ENCODE results near the gene DOC2A.

DOC2A gene

GRCh38 chr16:29994600-29995323, 16.1 kb downstream of the DOC2A start:
- H2AFZ ChIP-seq (ENCODE audit: low read depth, low read length), result peak overlapping the region; percentile 78
- no peaks in the 10 kb centered on the region for H3K9me3 ChIP-seq (ENCODE audit: low read length)
- peaks cover 21% of the 10 kb centered on the region for H3K4me1 ChIP-seq (ENCODE audit: insufficient read depth, low read length)
- peak overlapping the region; percentile 73 for H3K4me3 ChIP-seq (ENCODE audit: low read length)
- no peaks in the 10 kb centered on the region for H3K27me3 ChIP-seq (ENCODE audit: insufficient read depth, low read length)
- peaks cover 41% of the 10 kb centered on the region for H3K36me3 ChIP-seq (ENCODE audit: insufficient read depth, low read length)

GRCh38 chr16:29993903-29994599, 16.8 kb downstream of the DOC2A start:
- Histone ChIP-seq H2AFZ (ENCODE audit: low read depth, low read length) (no peak overlapping the region), H3K9me3 (ENCODE audit: low read length) (no peaks in the 10 kb centered on the region), H3K4me3 (ENCODE audit: low read length) (peak overlapping the region; percentile 73), H3K36me3 (ENCODE audit: insufficient read depth, low read length) (peaks cover 47% of the 10 kb centered on the region), H3K27me3 (ENCODE audit: insufficient read depth, low read length) (no peaks in the 10 kb centered on the region), H3K4me1 (ENCODE audit: insufficient read depth, low read length) (peaks cover 21% of the 10 kb centered on the region)

- Histone ChIP-seq H3K36me3 (ENCODE audit: insufficient read depth, low read length) (peaks cover 54% of the 10 kb centered on the region), H3K4me3 (ENCODE audit: low read length) (no peak overlapping the region), H3K27me3 (ENCODE audit: insufficient read depth, low read length) (no peaks in the 10 kb centered on the region), H3K9me3 (ENCODE audit: low read length) (no peaks in the 10 kb centered on the region), H2AFZ (ENCODE audit: low read depth, low read length) (no peak overlapping the region), H3K4me1 (ENCODE audit: insufficient read depth, low read length) (peaks cover 21% of the 10 kb centered on the region)
These were observed 17.5 kb downstream of the DOC2A start for GRCh38 chr16:29993191-29993902.

GRCh38 chr16:29992344-29992967, 18.4 kb downstream of the DOC2A start:
- Histone ChIP-seq H2AFZ (ENCODE audit: low read depth, low read length) (no peak overlapping the region), H3K27me3 (ENCODE audit: insufficient read depth, low read length) (no peaks in the 10 kb centered on the region), H3K9me3 (ENCODE audit: low read length) (no peaks in the 10 kb centered on the region), H3K4me1 (ENCODE audit: insufficient read depth, low read length) (peaks cover 21% of the 10 kb centered on the region), H3K4me3 (ENCODE audit: low read length) (no peak overlapping the region), H3K36me3 (ENCODE audit: insufficient read depth, low read length) (peaks cover 56% of the 10 kb centered on the region)

- peaks cover 64% of the 10 kb centered on the region for H3K36me3 ChIP-seq (ENCODE audit: insufficient read depth, low read length)
These were observed 19.3 kb downstream of the DOC2A start for GRCh38 chr16:29991571-29991904.

GRCh38 chr16:29990883-29991570, 19.8 kb downstream of the DOC2A start:
- Histone ChIP-seq H3K36me3 (ENCODE audit: insufficient read depth, low read length) (peaks cover 70% of the 10 kb centered on the region), H2AFZ (ENCODE audit: low read depth, low read length) (no peak overlapping the region), H3K4me1 (ENCODE audit: insufficient read depth, low read length) (peaks cover 14% of the 10 kb centered on the region), H3K27me3 (ENCODE audit: insufficient read depth, low read length) (no peaks in the 10 kb centered on the region), H3K4me3 (ENCODE audit: low read length) (no peak overlapping the region), H3K9me3 (ENCODE audit: low read length) (no peaks in the 10 kb centered on the region)

More at GRCh38 chr16:29991571-29991904, 19.3 kb downstream of the DOC2A start:
- Histone ChIP-seq H3K4me1 (ENCODE audit: insufficient read depth, low read length) (peaks cover 17% of the 10 kb centered on the region), H3K9me3 (ENCODE audit: low read length) (no peaks in the 10 kb centered on the region), H3K27me3 (ENCODE audit: insufficient read depth, low read length) (no peaks in the 10 kb centered on the region), H2AFZ (ENCODE audit: low read depth, low read length) (no peak overlapping the region), H3K4me3 (ENCODE audit: low read length) (no peak overlapping the region)

GRCh38 chr16:29990034-29990433, 20.8 kb downstream of the DOC2A start:
- peaks cover 79% of the 10 kb centered on the region for H3K36me3 ChIP-seq (ENCODE audit: insufficient read depth, low read length)
- no peaks in the 10 kb centered on the region for H3K9me3 ChIP-seq (ENCODE audit: low read length)
- H2AFZ ChIP-seq (ENCODE audit: low read depth, low read length), result no peak overlapping the region

GRCh38 chr16:29989111-29989858, 21.5 kb downstream of the DOC2A start:
- Histone ChIP-seq H3K27me3 (ENCODE audit: insufficient read depth, low read length) (no peaks in the 10 kb centered on the region), H3K36me3 (ENCODE audit: insufficient read depth, low read length) (peaks cover 86% of the 10 kb centered on the region), H3K4me3 (ENCODE audit: low read length) (no peak overlapping the region), H3K9me3 (ENCODE audit: low read length) (no peaks in the 10 kb centered on the region), H3K4me1 (ENCODE audit: insufficient read depth, low read length) (peaks cover 5% of the 10 kb centered on the region), H2AFZ (ENCODE audit: low read depth, low read length) (no peak overlapping the region)

More at GRCh38 chr16:29990034-29990433, 20.8 kb downstream of the DOC2A start:
- H3K4me1 ChIP-seq (ENCODE audit: insufficient read depth, low read length), result peaks cover 12% of the 10 kb centered on the region
- no peaks in the 10 kb centered on the region for H3K27me3 ChIP-seq (ENCODE audit: insufficient read depth, low read length)
- no peak overlapping the region for H3K4me3 ChIP-seq (ENCODE audit: low read length)

- Histone ChIP-seq H2AFZ (ENCODE audit: low read depth, low read length) (no peak overlapping the region), H3K36me3 (ENCODE audit: insufficient read depth, low read length) (peaks cover 88% of the 10 kb centered on the region), H3K4me3 (ENCODE audit: low read length) (no peak overlapping the region), H3K4me1 (ENCODE audit: insufficient read depth, low read length) (no peaks in the 10 kb centered on the region), H3K9me3 (ENCODE audit: low read length) (no peaks in the 10 kb centered on the region), H3K27me3 (ENCODE audit: insufficient read depth, low read length) (no peaks in the 10 kb centered on the region)
These were observed 22.3 kb downstream of the DOC2A start for GRCh38 chr16:29988346-29989075.

- Histone ChIP-seq H2AFZ (ENCODE audit: low read depth, low read length) (no peak overlapping the region), H3K4me3 (ENCODE audit: low read length) (no peak overlapping the region), H3K27me3 (ENCODE audit: insufficient read depth, low read length) (no peaks in the 10 kb centered on the region), H3K4me1 (ENCODE audit: insufficient read depth, low read length) (no peaks in the 10 kb centered on the region), H3K9me3 (ENCODE audit: low read length) (no peaks in the 10 kb centered on the region), H3K36me3 (ENCODE audit: insufficient read depth, low read length) (peaks cover 88% of the 10 kb centered on the region)
These were observed 23.3 kb downstream of the DOC2A start for GRCh38 chr16:29987371-29988085.

GRCh38 chr16:29986931-29987330, 23.9 kb downstream of the DOC2A start:
- Histone ChIP-seq H3K4me1 (ENCODE audit: insufficient read depth, low read length) (no peaks in the 10 kb centered on the region), H3K36me3 (ENCODE audit: insufficient read depth, low read length) (peaks cover 88% of the 10 kb centered on the region), H3K27me3 (ENCODE audit: insufficient read depth, low read length) (no peaks in the 10 kb centered on the region)

More at GRCh38 chr16:29986931-29987330, 23.9 kb downstream of the DOC2A start:
- Histone ChIP-seq H3K4me3 (ENCODE audit: low read length) (no peak overlapping the region), H3K9me3 (ENCODE audit: low read length) (no peaks in the 10 kb centered on the region), H2AFZ (ENCODE audit: low read depth, low read length) (no peak overlapping the region)
